GM18508 (cell line): ENCODE data around the gene DEDD.

ENCODE experiments used
- ATAC-seq: cut with Tn5 transposase; IDR thresholded peaks from one replicate; pipeline ENCODE4 v1.9.1; 2021; ENCODE audit warnings: moderate number of reproducible peaks; ENCODE audit not compliant: insufficient read depth, unreplicated experiment

Gene DEDD

GRCh38 chr1:161132410-161133219 is at the start of gene DEDD:
Gene DEDD (minus strand): TSS chr1:161132667. CDS start chr1:161124462, 8,205 bp downstream.
- peak; percentile 91 for ATAC-seq

- peak; percentile 44 for ATAC-seq
Observed at GRCh38 chr1:161182214-161182613, 49.7 kb upstream of the DEDD start.

- no peak for ATAC-seq
Observed at GRCh38 chr1:161180639-161181038, 48.2 kb upstream of the DEDD start.

- ATAC-seq, result no peak
Observed at GRCh38 chr1:161179698-161180097, 47.2 kb upstream of the DEDD start.

- no peak for ATAC-seq
Observed at GRCh38 chr1:161177936-161178244, 45.4 kb upstream of the DEDD start.

- no peak for ATAC-seq
Observed at GRCh38 chr1:161177112-161177935, 44.9 kb upstream of the DEDD start, which contains the start of gene B4GALT3. Gene B4GALT3 (minus strand): TSS chr1:161177507. CDS start chr1:161176060, 1,447 bp downstream.

GRCh38 chr1:161176468-161177111 is 44.1 kb upstream of the DEDD start:
- no peak for ATAC-seq

- ATAC-seq, result no peak
Observed at GRCh38 chr1:161175771-161176453, 43.4 kb upstream of the DEDD start.

- no peak for ATAC-seq
Observed at GRCh38 chr1:161174911-161175310, 42.4 kb upstream of the DEDD start.

GRCh38 chr1:161173711-161174110 is 41.2 kb upstream of the DEDD start:
- no peak for ATAC-seq

- ATAC-seq, result no peak
Observed at GRCh38 chr1:161172776-161173376, 40.4 kb upstream of the DEDD start.

- ATAC-seq, result no peak
Observed at GRCh38 chr1:161172349-161172748, 39.9 kb upstream of the DEDD start.

GRCh38 chr1:161171696-161172095 is 39.2 kb upstream of the DEDD start:
- ATAC-seq, result no peak

GRCh38 chr1:161171191-161171590 is 38.7 kb upstream of the DEDD start:
- no peak for ATAC-seq

- ATAC-seq, result no peak
Observed at GRCh38 chr1:161168906-161169305, 36.4 kb upstream of the DEDD start.

GRCh38 chr1:161166669-161167548 is 34.4 kb upstream of the DEDD start:
- no peak for ATAC-seq

GRCh38 chr1:161165742-161166668 is 33.5 kb upstream of the DEDD start, which contains the start of gene PPOX:
Gene PPOX (plus strand): TSS chr1:161166426. CDS start chr1:161166848, 422 bp downstream.
- ATAC-seq, result peak; percentile 84
